Measurements from ENCODE around the gene LAX1.
"Not testable (repeated sequence)": the region's sequence is repeated elsewhere in the genome, so short reads cannot be mapped to it uniquely, and the experiment has no call there.

The LAX1 gene

DNA sequence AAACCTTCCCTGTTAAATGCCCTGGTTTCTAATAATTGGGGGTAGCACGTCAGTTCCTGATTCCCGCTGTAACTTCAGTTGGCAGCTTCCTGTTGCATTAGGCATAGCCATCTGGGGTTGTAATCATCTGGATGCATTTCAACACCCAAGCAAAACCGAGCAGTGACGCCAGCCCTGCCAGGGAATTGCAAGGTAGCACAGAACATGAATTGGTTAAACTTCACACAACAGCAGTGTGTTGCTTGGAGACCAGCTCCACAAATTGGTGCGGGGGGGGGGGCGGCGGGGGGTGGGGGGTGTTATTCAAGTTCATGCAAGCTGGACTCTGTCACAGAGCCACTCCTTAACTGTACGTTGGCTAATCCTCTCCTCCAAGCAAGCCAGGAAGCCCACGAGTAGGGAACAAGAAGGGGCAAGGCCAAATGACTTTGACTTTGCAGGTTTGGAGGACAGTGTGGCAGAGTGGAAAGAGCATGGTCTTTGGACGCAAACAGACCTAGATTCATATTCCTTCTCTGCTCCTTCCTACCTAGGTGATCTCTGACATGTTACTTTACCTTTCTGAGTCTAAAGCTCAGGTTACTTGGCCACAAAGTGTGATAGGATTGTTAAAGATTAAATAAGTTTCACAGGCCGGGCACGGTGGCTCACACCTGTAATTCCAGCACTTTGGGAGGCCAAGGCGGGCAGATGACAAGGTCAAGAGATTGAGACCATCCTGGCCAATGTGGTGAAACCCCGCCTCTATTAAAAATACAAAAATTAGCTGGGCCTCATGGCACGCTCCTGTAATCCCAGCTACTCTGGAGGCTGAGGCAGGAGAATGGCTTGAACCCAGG is 4.7 kb downstream of the LAX1 start:
- no peak for DNase-seq

DNA sequence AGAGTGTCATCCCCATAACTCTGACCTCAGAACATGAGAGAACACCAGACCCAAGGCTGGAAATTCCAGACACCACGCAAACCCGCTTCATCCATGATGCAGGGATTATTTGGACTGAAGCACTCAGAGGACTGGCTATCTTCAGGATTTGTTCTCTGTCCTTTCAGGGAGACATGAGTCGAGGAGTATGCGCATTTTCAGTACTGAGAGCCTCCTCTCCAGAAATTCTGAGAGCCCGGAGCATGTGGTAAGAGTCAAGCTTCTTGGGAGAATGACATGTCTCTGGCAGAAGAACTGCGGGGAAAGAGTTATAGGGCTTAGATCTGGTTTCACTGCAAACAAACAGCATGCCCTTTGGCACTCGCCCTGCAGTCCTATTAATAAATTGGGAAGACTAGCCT is 6.9 kb downstream of the LAX1 start:
- DNase-seq = no peak

DNA sequence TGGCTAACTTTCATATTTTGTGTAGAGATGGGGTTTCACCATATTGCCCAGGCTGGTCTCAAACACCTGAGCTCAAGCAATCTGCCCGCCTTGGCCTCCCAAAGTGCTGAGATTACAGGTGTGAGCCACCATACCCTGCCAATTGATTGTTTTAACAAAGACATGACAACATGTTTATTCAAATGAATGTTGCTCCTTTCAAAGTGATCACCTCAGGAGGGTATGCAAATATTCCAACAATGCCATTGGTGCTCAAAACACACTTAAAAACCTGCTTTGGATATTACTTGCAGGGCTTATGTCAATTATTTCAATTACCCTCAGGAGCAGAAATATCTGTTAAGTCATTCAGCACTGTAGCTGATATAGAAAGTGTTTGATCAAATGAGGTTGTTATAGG is 7.9 kb downstream of the LAX1 start:
- DNase-seq = no peak

DNA sequence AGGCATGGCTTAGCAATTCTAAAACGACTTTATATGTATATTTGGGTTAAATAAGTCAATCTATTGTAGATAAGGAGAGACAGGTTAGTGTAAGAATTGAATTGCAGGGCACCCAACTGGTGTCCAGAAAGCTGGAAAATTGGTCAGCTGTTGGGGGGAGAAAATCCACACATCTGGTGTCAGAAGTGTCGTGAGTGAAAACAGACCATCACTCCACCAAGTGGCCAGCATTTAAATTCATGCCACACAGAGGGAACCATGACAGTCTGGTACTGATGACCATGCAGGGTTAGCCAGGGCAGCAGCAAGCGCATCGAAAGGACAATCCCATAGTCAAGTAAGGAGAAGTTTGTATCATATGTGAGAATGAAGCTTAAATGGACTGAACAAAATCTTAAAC is 11.7 kb downstream of the LAX1 start:
- DNase-seq = no peak

- no peak for DNase-seq
Observed at GRCh38 chr1:203777596-203777995, 12.6 kb downstream of the LAX1 start.

DNA sequence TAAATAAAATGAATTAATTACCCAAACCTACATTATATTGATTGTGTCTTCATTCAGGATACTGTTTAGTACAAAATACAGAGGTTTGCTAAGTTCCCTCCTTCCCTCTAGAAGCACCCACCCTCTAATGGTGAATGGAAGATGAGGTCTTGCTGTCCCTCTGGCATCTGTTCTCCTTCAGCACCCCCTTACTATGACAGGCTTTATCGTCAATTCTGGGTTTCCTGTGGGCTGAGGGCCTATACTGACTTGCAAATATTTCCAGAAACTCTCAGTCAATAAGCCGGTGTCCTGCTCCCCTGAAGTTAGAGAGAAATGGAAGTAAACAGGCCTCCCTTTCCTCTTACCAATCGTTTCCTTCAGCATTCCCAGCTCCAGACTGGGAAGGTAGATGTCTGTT is 13.2 kb downstream of the LAX1 start:
- DNase-seq = no peak

- no peak for DNase-seq
Observed at GRCh38 chr1:203778789-203779188, 13.8 kb downstream of the LAX1 start.

GRCh38 chr1:203781962-203782361 is 17.0 kb downstream of the LAX1 start:
- DNase-seq = no peak

- DNase-seq = no peak
Observed at GRCh38 chr1:203789966-203790365, 25.0 kb downstream of the LAX1 start.

- no peak for DNase-seq
Observed at GRCh38 chr1:203791498-203791897, 26.5 kb downstream of the LAX1 start.

- DNase-seq = no peak
Observed at GRCh38 chr1:203792486-203792885, 27.5 kb downstream of the LAX1 start.

GRCh38 chr1:203793561-203793960 is 28.6 kb downstream of the LAX1 start:
- not testable (repeated sequence) for DNase-seq

DNA sequence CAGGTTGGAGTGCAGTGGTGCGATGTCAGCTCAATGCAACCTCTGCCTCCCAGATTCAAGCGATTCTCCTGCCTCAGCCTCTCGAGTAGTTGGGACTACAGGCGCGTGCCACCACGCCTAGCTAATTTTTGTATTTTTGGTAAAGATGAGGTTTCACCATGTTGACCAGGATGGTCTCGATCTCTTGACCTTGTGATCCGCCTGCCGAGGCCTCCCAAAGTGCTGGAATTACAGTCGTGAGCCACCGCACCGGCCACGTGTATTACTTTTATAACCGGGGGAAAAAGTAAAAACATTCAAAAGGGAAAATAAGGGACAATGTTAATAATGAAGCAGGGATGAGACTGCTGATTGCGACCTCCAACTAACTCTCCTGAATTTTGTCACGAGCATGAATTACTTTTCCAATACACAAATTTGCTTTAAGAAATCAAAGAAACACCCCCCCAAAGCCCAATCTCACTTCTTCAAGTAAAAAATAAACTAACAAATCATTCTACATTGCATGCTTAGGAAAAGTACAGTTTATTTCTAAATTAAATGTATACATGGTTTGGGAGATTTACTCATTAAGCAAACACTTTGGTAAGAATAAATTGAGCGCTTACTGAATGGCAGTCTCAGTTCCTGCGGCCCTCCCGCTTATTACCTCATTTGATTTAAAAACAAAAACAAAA is 29.9 kb downstream of the LAX1 start:
- no peak for DNase-seq

DNA sequence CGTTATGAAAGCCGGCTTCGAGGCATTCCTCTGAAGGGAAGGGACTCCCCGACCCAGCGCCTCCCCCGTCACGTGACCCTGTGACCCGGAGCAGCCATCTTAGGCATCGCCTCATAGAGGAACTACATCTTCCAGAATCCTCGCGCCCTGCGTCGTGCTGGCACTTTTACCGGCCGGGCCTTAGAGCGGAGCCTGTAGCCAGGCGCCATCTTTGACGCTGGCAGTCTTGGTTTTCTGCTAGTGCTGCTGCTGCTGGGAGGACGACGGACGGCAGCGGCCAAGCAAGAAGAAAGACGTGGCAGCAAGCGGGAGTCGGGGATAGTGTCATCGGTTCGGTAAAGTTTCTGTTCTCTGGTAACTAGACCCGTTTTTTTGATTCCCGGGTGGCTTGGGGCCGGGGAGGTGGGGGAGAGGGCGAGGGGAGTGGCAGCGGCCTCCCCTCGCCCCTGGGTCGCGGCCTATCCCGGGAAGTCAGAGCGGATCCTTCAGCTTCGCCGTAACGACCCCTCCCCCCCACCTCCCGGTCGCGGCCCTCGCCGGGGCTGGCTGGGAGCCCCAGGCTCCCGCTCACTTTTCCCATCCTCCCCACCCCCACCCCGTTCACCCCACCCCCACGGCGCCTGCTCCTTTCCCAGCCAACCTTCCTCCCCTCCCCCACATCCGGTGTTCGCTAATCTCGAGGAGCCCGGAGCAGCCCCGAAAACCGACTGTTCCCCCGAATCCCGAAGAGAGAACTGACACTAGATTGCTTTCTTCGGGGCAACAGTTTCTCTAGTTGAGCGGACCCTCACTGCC is 30.7 kb downstream of the LAX1 start, which contains the start of the genes ZBED6 and ZC3H11A:
ZBED6 (plus strand) TSS at position 183 of the 795 bp plus-strand sequence. CDS start 1,900 bp downstream, outside the sequence.
ZC3H11A (plus strand) TSS at position 183 of the 795 bp plus-strand sequence. CDS start 21,448 bp downstream, outside the sequence.
- peak; percentile 98 for DNase-seq

- peak; percentile 53 for DNase-seq
Observed at GRCh38 chr1:203796236-203796605, 31.2 kb downstream of the LAX1 start.

DNA sequence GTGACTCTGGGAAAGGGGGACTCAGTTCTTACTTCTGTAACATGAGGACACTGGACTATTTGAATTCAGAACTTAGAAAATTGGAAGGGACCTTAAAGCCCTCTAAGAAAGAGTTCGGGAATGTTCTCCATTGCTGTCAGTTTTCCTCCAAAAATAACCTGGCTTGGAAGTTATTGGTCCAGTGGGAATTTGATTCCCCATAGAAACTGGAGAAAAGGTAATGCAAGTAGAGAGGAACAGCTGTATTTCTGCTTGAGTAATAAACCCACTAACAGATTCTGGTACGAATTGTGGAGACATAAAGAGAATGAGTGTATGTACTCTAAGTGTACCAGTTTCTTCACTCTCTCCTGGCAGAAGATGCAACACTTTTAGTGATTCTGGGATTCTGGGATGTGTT is 32.2 kb downstream of the LAX1 start:
- DNase-seq = no peak

GRCh38 chr1:203797948-203798655 is 33.1 kb downstream of the LAX1 start:
- no peak for DNase-seq

- no peak for DNase-seq
Observed at GRCh38 chr1:203799157-203799556, 34.2 kb downstream of the LAX1 start.

- DNase-seq = no peak
Observed at GRCh38 chr1:203799971-203800370, 35.0 kb downstream of the LAX1 start.

DNA sequence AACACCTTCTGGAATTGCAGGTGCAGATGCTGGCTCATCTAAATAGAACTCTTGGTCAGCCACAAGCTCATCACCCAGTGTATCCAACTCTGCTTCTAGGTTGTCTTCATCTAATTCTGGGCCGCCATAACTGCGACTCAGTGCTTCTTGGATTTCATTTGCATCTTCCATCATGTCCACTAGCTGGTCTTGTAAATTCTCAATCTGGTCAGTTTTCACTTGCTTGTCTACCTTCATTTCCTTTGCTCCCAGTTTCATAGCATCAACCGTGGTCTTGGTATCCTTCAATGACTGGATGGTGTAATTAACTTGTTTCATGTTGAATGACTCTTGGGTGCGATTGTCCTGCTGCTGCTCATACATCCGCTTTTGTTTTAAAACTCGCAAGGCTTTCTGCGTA is 40.7 kb downstream of the LAX1 start:
- DNase-seq = no peak

DNA sequence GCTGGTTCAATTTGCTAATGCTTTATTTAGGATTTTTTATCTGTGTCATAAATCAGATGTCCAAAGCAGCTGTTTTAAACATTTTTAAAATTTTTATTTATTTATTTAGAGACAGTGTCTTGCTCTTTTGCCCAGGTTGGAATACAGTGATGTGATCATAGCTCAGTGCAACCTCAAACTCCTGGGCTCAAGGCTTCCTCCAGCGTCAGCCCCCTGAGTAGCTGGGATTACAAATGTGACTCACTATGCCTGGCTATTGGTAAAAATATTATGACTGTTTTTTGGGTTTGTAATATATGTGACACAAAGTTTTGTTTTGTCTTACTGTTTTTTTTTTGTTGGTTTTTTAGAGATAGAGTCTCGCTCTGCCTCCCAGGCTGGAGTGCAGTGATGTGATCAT is 42.2 kb downstream of the LAX1 start:
- no peak for DNase-seq

GRCh38 chr1:203813581-203814341 is 48.8 kb downstream of the LAX1 start:
- no peak for DNase-seq
